ENCODE measurements around the gene SCN4B. TPM values are rescaled to one million over a fixed set of nuclear protein-coding genes. Genes with fewer than 3 reads are reported as not detected.

Gene SCN4B
- total and polyA plus RNA-seq, 4 donors: 0.05 to 11.8 (median 1.2) TPM

DNA sequence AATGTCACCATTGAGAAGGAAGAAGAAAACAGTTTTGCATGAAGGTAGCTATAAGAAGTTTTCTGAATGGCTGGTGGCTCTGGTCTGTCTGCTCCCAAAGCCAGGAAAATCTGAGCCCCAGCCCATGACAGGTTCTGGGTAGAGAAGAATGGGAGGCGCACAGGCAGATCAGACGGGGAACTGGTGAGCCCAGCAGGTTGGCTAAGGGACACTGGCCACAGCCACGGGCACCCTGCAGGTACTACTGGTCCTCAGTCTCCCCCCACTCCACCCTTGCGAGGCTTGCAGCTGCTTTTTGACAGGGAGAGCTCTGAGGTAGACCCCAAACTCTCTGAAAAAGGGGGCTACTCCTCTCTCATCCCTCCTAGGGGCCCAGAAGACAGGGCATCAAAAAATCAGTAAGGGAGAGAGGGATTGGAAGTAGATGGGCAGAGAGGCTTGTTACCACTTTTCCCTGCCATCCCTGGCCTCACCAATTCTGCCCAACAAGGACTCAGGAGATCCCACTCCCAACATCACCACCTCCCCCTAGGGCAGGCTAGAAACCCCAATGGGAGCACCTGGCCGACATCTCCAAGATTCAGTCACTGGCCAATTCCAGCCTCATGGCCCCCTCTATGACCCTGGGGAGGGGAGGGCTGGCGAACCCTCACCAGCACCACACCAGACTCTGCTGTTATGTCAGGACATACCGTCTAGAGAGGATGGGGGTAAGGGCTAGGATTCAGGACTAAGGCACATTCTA, 17.4 kb downstream of the SCN4B start:
- no peak for DNase-seq
- H3K4me1 ChIP-seq (ENCODE audit: control insufficient read depth in 1 of 2, insufficient read depth in 2 of 2, low read length in 2 of 2): no peaks in the 10 kb centered on the region
- no peaks in the 10 kb centered on the region for H3K27me3 ChIP-seq (ENCODE audit: control insufficient read depth in 1 of 2, insufficient read depth in 2 of 2, low read length in 1 of 2)
- H3K9me3 ChIP-seq (ENCODE audit: control insufficient read depth, low read length): no peaks in the 10 kb centered on the region
- H3K36me3 ChIP-seq (ENCODE audit: control insufficient read depth in 1 of 2, insufficient read depth in 2 of 2, low read length in 1 of 2): no peaks in the 10 kb centered on the region
- intact Hi-C loops (cut with DNase I): no loop called here
- H3K4me3 ChIP-seq (ENCODE audit: low read length in 2 of 2): no peak overlapping the region
- H3K27ac ChIP-seq (ENCODE audit: low read depth in 1 of 2, low read length in 2 of 2): no peak overlapping the region
- 65 to 70% methylated on average over 7 of the region's 7 CpGs for WGBS, 2 donors
- ATAC-seq (ENCODE audit: low FRiP score): no peak

DNA sequence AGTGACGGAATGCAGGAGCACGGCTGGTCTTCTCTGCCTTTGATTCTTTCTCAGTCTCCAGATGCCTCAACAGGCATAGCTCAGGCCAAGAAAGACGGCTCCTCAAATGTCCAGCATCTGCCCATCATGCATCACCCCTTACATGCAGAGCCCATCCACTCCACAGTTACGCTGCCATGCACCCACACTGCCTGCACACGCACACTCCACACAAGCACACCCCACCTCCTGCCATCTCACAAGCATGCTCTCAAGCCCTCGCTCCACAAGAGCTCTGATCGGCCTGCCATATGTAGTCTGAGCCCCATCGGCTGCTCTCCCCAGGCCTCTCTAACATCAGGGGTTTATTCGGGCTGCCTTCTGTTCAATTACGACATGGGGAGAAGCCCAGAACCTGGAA, 18.8 kb downstream of the SCN4B start:
- WGBS, 2 donors: 78 to 81% methylated on average over 10 of the region's 10 CpGs
- H3K4me1 ChIP-seq (ENCODE audit: control insufficient read depth in 1 of 2, insufficient read depth in 2 of 2, low read length in 2 of 2): no peaks in the 10 kb centered on the region
- DNase-seq (no peak), ATAC-seq (ENCODE audit: low FRiP score) (no peak)
- no peak overlapping the region for H3K4me3 ChIP-seq (ENCODE audit: low read length in 2 of 2)
- H3K9me3 ChIP-seq (ENCODE audit: control insufficient read depth, low read length): no peaks in the 10 kb centered on the region
- intact Hi-C loops (cut with DNase I): no loop called here
- no peaks in the 10 kb centered on the region for H3K27me3 ChIP-seq (ENCODE audit: control insufficient read depth in 1 of 2, insufficient read depth in 2 of 2, low read length in 1 of 2)
- H3K27ac ChIP-seq (ENCODE audit: low read depth in 1 of 2, low read length in 2 of 2): no peak overlapping the region
- H3K36me3 ChIP-seq (ENCODE audit: control insufficient read depth in 1 of 2, insufficient read depth in 2 of 2, low read length in 1 of 2): no peaks in the 10 kb centered on the region

DNA sequence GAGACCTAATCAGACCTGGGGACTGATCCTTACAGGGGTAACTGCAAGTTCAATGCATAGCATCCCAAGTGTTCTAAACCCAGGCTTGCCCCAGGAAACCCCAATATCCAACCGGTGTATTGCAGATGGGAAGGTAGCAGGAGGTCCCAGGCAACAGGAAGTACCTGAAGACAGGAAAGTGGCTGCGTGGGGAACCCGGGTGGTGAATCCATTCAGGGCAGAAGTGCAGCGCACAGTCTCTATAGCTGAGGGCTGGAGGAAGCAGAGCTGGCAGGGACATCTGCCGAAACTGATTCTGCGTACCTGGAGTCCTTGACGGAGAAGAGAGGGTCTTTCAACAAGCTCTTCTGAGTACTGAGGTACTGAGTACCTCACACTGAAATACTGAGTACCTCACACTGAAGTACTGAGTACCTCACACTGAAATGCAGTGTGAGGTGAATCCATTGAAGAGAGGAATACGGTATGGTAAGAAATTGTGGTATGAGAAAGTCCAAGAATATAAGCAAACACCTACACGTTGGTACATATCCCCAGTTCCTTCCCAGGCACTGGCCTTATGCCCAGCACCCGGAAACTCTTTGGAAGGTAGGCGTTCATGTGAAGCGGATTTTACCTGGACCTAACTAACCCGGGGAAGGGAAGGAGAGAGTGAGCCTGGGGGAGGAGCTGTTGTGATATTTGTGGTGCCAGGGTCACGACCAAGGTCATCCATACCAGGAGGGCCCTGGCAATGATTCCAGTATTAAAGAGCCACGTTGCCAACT, 20.1 kb downstream of the SCN4B start:
- no peaks in the 10 kb centered on the region for H3K4me1 ChIP-seq (ENCODE audit: control insufficient read depth in 1 of 2, insufficient read depth in 2 of 2, low read length in 2 of 2)
- no peaks in the 10 kb centered on the region for H3K36me3 ChIP-seq (ENCODE audit: control insufficient read depth in 1 of 2, insufficient read depth in 2 of 2, low read length in 1 of 2)
- no peaks in the 10 kb centered on the region for H3K9me3 ChIP-seq (ENCODE audit: control insufficient read depth, low read length)
- no peaks in the 10 kb centered on the region for H3K27me3 ChIP-seq (ENCODE audit: control insufficient read depth in 1 of 2, insufficient read depth in 2 of 2, low read length in 1 of 2)
- WGBS, 2 donors: 79 to 84% methylated on average over 15 of the region's 15 CpGs
- no peak overlapping the region for H3K27ac ChIP-seq (ENCODE audit: low read depth in 1 of 2, low read length in 2 of 2)
- ATAC-seq (ENCODE audit: low FRiP score) (no peak), DNase-seq (peak in 1 of 2 donors; percentile 13)
- intact Hi-C loops (cut with DNase I): no loop called here
- H3K4me3 ChIP-seq (ENCODE audit: low read length in 2 of 2): no peak overlapping the region

DNA sequence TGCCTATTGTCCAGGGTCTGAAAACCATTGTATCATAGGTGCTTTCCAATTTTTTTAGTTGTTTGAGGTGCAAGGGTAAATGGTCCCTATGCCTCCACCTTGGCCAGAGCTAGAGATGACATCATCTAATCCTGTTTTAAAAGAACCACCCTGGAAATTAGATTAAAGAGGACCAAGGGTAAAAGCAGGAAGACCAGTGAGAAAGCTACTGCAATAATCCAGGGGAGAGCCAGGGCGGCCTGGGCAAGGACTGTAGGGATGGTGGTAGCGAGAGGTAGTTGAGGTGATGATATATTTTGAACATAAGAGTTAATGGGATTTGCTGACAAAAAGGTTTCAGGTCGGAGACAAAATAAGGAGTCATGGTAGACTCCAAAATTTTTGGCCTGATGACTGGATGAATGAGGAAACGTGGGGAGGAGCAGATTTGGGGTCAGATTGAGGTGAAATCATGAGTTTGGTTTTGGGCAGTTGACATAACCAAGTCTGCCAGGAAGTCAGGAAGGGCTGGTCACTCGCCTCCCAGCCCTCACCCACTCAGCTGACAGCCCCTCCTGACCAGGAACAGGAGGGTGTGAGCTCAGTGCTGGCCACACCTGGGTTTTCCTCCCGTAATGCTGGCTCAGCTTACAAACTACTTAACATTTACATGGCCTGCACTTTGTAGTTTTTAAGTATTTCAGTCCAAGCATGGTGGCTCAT, 23.0 kb downstream of the SCN4B start:
- DNase-seq (peak in 1 of 2 donors; percentile 50), ATAC-seq (ENCODE audit: low FRiP score) (peak; percentile 36)
- Histone ChIP-seq H3K4me3 (ENCODE audit: low read length in 2 of 2) (no peak overlapping the region), H3K9me3 (ENCODE audit: control insufficient read depth, low read length) (peaks cover 1% of the 10 kb centered on the region), H3K27ac (ENCODE audit: low read depth in 1 of 2, low read length in 2 of 2) (no peak overlapping the region), H3K27me3 (ENCODE audit: control insufficient read depth in 1 of 2, insufficient read depth in 2 of 2, low read length in 1 of 2) (no peaks in the 10 kb centered on the region), H3K4me1 (ENCODE audit: control insufficient read depth in 1 of 2, insufficient read depth in 2 of 2, low read length in 2 of 2) (no peaks in the 10 kb centered on the region), H3K36me3 (ENCODE audit: control insufficient read depth in 1 of 2, insufficient read depth in 2 of 2, low read length in 1 of 2) (no peaks in the 10 kb centered on the region)
- WGBS, 2 donors: 78 to 81% methylated on average over 6 of the region's 6 CpGs
- intact Hi-C loops (cut with DNase I): no loop called here

DNA sequence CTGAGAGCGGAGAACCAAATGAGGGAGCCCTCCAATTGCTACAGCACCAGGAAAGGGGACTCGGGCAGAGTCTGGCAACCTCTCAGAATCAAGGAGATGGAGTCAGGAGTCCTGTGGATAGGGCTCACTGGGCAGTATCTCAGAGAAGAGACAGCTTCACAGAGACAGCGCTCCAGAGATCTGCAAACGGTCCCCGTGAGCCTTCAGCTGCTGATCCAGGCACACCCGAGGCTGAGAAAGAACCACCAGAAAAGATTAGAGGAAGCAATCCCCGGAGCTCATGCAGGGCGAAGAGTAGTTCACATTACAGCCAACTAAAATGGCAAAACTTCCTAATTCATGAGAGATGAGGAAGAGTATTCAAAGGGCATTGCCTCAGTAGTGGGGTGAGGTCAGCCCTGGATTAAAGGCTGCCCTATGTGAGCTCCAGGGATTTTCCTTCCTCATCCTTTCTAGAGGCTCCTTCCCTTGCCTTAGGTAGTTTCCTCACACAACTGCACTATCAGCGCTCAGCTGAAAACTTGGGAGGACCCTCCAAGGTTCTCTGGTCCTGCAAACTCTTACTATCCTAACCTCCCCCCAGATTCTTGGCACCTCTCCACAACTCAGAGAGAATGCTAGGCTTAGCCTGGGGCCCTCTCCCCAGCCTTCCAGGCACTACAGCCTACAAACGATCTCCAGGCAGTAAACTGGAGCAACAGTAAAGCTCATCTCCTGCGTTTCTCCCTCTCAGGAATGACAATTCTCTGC, 23.7 kb downstream of the SCN4B start:
- 46 to 49% methylated on average over 11 of the region's 11 CpGs for WGBS, 2 donors
- DNase-seq (no peak), ATAC-seq (ENCODE audit: low FRiP score) (no peak)

DNA sequence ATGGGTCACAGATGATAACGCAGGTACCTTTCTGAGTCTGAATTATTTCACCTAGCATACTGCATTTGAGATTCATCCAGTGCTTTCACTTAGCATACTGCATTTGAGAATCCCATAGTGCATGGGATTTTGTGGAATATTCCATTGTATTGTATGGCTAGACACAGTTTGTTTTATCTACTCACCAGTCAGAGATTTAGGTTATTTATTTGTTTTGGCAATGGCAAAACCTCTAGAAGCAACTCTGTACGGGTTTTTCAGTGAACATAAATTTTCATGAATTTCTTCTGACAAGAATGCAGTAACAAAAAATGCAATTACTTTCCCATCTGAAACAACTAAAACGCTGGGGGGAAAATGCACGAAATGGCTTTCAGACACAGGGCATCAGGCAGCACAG, 24.3 kb downstream of the SCN4B start:
- DNase-seq (no peak), ATAC-seq (ENCODE audit: low FRiP score) (no peak)
- no peak overlapping the region for H3K4me3 ChIP-seq (ENCODE audit: low read length in 2 of 2)
- H3K27me3 ChIP-seq (ENCODE audit: control insufficient read depth in 1 of 2, insufficient read depth in 2 of 2, low read length in 1 of 2): no peaks in the 10 kb centered on the region
- H3K36me3 ChIP-seq (ENCODE audit: control insufficient read depth in 1 of 2, insufficient read depth in 2 of 2, low read length in 1 of 2): no peaks in the 10 kb centered on the region
- H3K27ac ChIP-seq (ENCODE audit: low read depth in 1 of 2, low read length in 2 of 2): no peak overlapping the region
- WGBS, 2 donors: 15 to 22% methylated on average over 4 of the region's 4 CpGs
- H3K9me3 ChIP-seq (ENCODE audit: control insufficient read depth, low read length): peaks cover 1% of the 10 kb centered on the region
- intact Hi-C loops (cut with DNase I): no loop called here
- H3K4me1 ChIP-seq (ENCODE audit: control insufficient read depth in 1 of 2, insufficient read depth in 2 of 2, low read length in 2 of 2): no peaks in the 10 kb centered on the region

More for the DNA sequence above, 23.7 kb downstream of the SCN4B start:
- Histone ChIP-seq H3K9me3 (ENCODE audit: control insufficient read depth, low read length) (peaks cover 1% of the 10 kb centered on the region), H3K4me1 (ENCODE audit: control insufficient read depth in 1 of 2, insufficient read depth in 2 of 2, low read length in 2 of 2) (no peaks in the 10 kb centered on the region), H3K27ac (ENCODE audit: low read depth in 1 of 2, low read length in 2 of 2) (no peak overlapping the region), H3K36me3 (ENCODE audit: control insufficient read depth in 1 of 2, insufficient read depth in 2 of 2, low read length in 1 of 2) (no peaks in the 10 kb centered on the region), H3K27me3 (ENCODE audit: control insufficient read depth in 1 of 2, insufficient read depth in 2 of 2, low read length in 1 of 2) (no peaks in the 10 kb centered on the region), H3K4me3 (ENCODE audit: low read length in 2 of 2) (no peak overlapping the region)
- intact Hi-C loops (cut with DNase I): no loop called here

DNA sequence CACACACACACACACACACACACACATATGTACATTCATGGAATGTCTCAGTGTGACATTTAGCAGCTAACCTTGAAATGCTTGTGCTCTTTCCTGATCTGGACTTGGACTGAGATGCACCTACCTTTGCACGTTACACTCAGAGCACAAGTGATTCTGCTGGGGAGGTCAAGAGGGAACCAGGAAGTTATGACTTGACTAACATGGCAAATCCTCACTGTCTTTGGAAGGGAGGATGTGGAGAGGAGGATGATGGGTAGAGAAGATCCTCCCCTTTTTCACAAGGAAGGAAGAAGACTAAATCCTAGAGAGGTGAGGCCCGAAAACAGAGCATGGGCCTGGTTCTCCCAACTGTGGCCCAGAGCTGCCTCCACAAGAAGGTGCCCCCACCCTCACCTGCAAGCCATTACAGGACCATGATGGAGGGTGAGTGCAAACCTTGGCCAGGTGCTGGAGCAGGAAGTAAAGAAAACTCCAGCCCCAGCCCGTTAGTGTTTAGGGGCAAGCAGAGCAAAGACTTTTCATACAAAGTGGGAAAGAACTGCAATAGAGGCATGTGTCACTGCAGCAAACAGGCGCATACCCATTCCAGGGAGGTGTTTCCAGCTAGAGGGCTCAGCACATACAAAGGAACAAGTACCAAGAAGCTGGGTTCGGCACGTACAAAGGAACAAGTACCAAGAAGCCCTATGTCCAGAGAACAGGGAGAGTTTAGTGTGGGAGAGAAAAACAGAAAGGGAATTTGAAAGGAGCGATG, 26.4 kb downstream of the SCN4B start:
- no peaks in the 10 kb centered on the region for H3K4me1 ChIP-seq (ENCODE audit: control insufficient read depth in 1 of 2, insufficient read depth in 2 of 2, low read length in 2 of 2)
- no peak overlapping the region for H3K27ac ChIP-seq (ENCODE audit: low read depth in 1 of 2, low read length in 2 of 2)
- no peak overlapping the region for H3K4me3 ChIP-seq (ENCODE audit: low read length in 2 of 2)
- WGBS, 2 donors: 82 to 84% methylated on average over 7 of the region's 7 CpGs
- no peaks in the 10 kb centered on the region for H3K36me3 ChIP-seq (ENCODE audit: control insufficient read depth in 1 of 2, insufficient read depth in 2 of 2, low read length in 1 of 2)
- no peak for DNase-seq
- intact Hi-C loops (cut with DNase I): no loop called here
- ATAC-seq (ENCODE audit: low FRiP score): no peak
- peaks cover 1% of the 10 kb centered on the region for H3K9me3 ChIP-seq (ENCODE audit: control insufficient read depth, low read length)
- H3K27me3 ChIP-seq (ENCODE audit: control insufficient read depth in 1 of 2, insufficient read depth in 2 of 2, low read length in 1 of 2): no peaks in the 10 kb centered on the region
